H1 (cell line): ENCODE data around the gene MAGI2. TPM values are rescaled to one million over a fixed set of nuclear protein-coding genes. Genes with fewer than 3 reads are reported as not detected.

Source experiments
- CTCF ChIA-PET: fragments of 300-600 bp; sonication (Branson Sonifier 250); formaldehyde crosslinking; loops from one replicate; lab custom pipeline; 2021; ENCODE audit not compliant: partially characterized antibody; lab: Charles Lee
- POLR2A ChIA-PET: fragments of 300-600 bp; sonication (Branson Sonifier 250); formaldehyde crosslinking; loops from one replicate; lab custom pipeline; 2021; ENCODE audit warnings: inconsistent platforms; ENCODE audit not compliant: partially characterized antibody; lab: Charles Lee
- DNase-seq, 2 experiments: peaks; one replicate each; pipeline versions ENCODE4 v3.0.0 to v3.0.0-alpha.2; 2010 to 2022; ENCODE audit warnings: low spot score in 2 of 2, low read depth in 1 of 2, mixed read lengths in 1 of 2
- FAIRE-seq: peaks from 2 replicates; lab custom pipeline; 2011; peaks lifted over from hg19 to GRCh38; lab: Jason Lieb, UNC
- H2AFZ ChIP-seq: 2 replicates; pipeline ENCODE4 v1.8.1; 2012; ENCODE audit warnings: low read length, inconsistent platforms
- H2AK5ac ChIP-seq: 2 replicates; pipeline ENCODE4 v1.6.1; 2013; ENCODE audit warnings: low read depth, low read length
- H2BK120ac ChIP-seq: replicated peaks from 2 replicates; pipeline ENCODE3; 2013; ENCODE audit warnings: low read depth, low read length, inconsistent platforms
- H2BK12ac ChIP-seq: 2 replicates; pipeline ENCODE4 v1.6.1; 2013; ENCODE audit warnings: low read depth, low read length
- H2BK15ac ChIP-seq: 2 replicates; pipeline ENCODE4 v1.6.1; 2013; ENCODE audit warnings: low read length
- H2BK20ac ChIP-seq: 2 replicates; pipeline ENCODE4 v1.6.1; 2013; ENCODE audit warnings: low read length
- H2BK5ac ChIP-seq: 2 replicates; pipeline ENCODE4 v1.6.1; 2013; ENCODE audit warnings: low read depth, low read length
- H3K14ac ChIP-seq: 2 replicates; pipeline ENCODE4 v1.6.1; 2013; ENCODE audit warnings: inconsistent platforms; ENCODE audit not compliant: insufficient read length
- H3K18ac ChIP-seq: 2 replicates; pipeline ENCODE4 v1.6.1; 2013; ENCODE audit warnings: low read length; ENCODE audit errors: extremely low read depth
- H3K23ac ChIP-seq: 2 replicates; pipeline ENCODE4 v1.6.1; 2013; ENCODE audit warnings: inconsistent platforms; ENCODE audit not compliant: insufficient read length
- H3K23me2 ChIP-seq: 2 replicates; pipeline ENCODE4 v1.6.1; 2013; ENCODE audit warnings: low read depth, low read length
- H3K27ac ChIP-seq: 2 replicates; pipeline ENCODE4 v1.6.1; 2011; ENCODE audit warnings: low read depth, low read length, inconsistent platforms
- H3K27me3 ChIP-seq, 4 experiments: replicated peaks in 1 of 4; 1 replicate in 1 of 4; 2 replicates in 3 of 4; pipeline versions ENCODE4 v1.6.1 to v1.8.1; 2011 to 2013; ENCODE audit warnings: low read length in 3 of 4, mild to moderate bottlenecking in 3 of 4, inconsistent platforms in 2 of 4, mixed read lengths in 2 of 4, moderate library complexity in 1 of 4; ENCODE audit not compliant: control insufficient read depth in 3 of 4, insufficient read depth in 3 of 4; ENCODE audit errors: extremely low read depth in 1 of 4
- H3K36me3 ChIP-seq, 4 experiments: 2 replicates each; pipeline versions ENCODE4 v1.6.1 to v1.8.1; 2011 to 2013; ENCODE audit warnings: mild to moderate bottlenecking in 4 of 4, low read length in 3 of 4, moderate library complexity in 2 of 4, control low read depth in 1 of 4, inconsistent platforms in 1 of 4; ENCODE audit not compliant: insufficient read depth in 4 of 4, control insufficient read depth in 2 of 4
- H3K4ac ChIP-seq: replicated peaks from 2 replicates; pipeline ENCODE3; 2013; ENCODE audit warnings: low read length, low read depth, mixed read lengths, inconsistent platforms; ENCODE audit not compliant: insufficient read length
- H3K4me1 ChIP-seq, 4 experiments: replicated peaks in 1 of 4; 1 replicate in 1 of 4; 2 replicates in 3 of 4; pipeline versions ENCODE4 v1.6.1 to v1.8.1; 2011 to 2013; ENCODE audit warnings: low read length in 3 of 4, inconsistent platforms in 2 of 4, mixed read lengths in 1 of 4; ENCODE audit not compliant: insufficient read depth in 4 of 4, control insufficient read depth in 3 of 4
- H3K4me2 ChIP-seq, 2 experiments: 2 replicates each; pipeline versions ENCODE4 v1.6.1 to v1.8.1; 2011 to 2013; ENCODE audit warnings: low read depth in 2 of 2, low read length in 2 of 2, control low read depth in 1 of 2, inconsistent platforms in 1 of 2, mild to moderate bottlenecking in 1 of 2; ENCODE audit not compliant: insufficient read depth in 1 of 2
- H3K4me3 ChIP-seq, 4 experiments: fragments of 200-600, 300-600 bp in 1 of 4; sonication (generic), shearing (Covaris generic), sonication (Bioruptor Twin) in 1 of 4; 2 replicates each; pipeline versions ENCODE4 v1.5.1 to v1.8.1; 2011 to 2016; ENCODE audit warnings: low read length in 4 of 4, low read depth in 3 of 4, control low read depth in 2 of 4, inconsistent platforms in 2 of 4, mild to moderate bottlenecking in 2 of 4, mixed read lengths in 1 of 4, moderate library complexity in 1 of 4; ENCODE audit not compliant: insufficient read depth in 2 of 4; ENCODE audit errors: extremely low read depth in 1 of 4
- H3K56ac ChIP-seq: replicated peaks from 2 replicates; pipeline ENCODE3; 2013; ENCODE audit warnings: low read depth, mild to moderate bottlenecking, mixed read lengths, low read length, inconsistent platforms; ENCODE audit not compliant: insufficient read length
- H3K79me1 ChIP-seq: 2 replicates; pipeline ENCODE4 v1.6.1; 2013; ENCODE audit warnings: low read depth, low read length, control low read depth
- H3K79me2 ChIP-seq, 2 experiments: 2 replicates each; pipeline versions ENCODE4 v1.6.1 to v1.8.1; 2012 to 2013; ENCODE audit warnings: low read length in 2 of 2, mild to moderate bottlenecking in 2 of 2, inconsistent platforms in 1 of 2; ENCODE audit not compliant: insufficient read depth in 2 of 2, control insufficient read depth in 1 of 2
- H3K9ac ChIP-seq, 4 experiments: replicated peaks in 1 of 4; 1 replicate in 1 of 4; 2 replicates in 3 of 4; pipeline versions ENCODE4 v1.6.1 to v1.8.1; 2011 to 2013; ENCODE audit warnings: low read depth in 3 of 4, low read length in 3 of 4, control low read depth in 2 of 4, mild to moderate bottlenecking in 2 of 4, moderate library complexity in 2 of 4, inconsistent platforms in 1 of 4; ENCODE audit errors: extremely low read depth in 1 of 4
- H3K9me3 ChIP-seq, 2 experiments: 2 replicates each; pipeline versions ENCODE4 v1.6.1 to v1.8.1; 2012 to 2013; ENCODE audit warnings: mild to moderate bottlenecking in 2 of 2, moderate library complexity in 2 of 2, control low read depth in 1 of 2, inconsistent platforms in 1 of 2, low read depth in 1 of 2, low read length in 1 of 2, mixed read lengths in 1 of 2; ENCODE audit not compliant: insufficient read depth in 2 of 2
- H4K20me1 ChIP-seq, 2 experiments: replicated peaks in 1 of 2; 2 replicates each; pipeline versions ENCODE3 to v1.8.1; 2011 to 2013; ENCODE audit warnings: inconsistent platforms in 2 of 2, low read length in 2 of 2, mild to moderate bottlenecking in 1 of 2; ENCODE audit not compliant: insufficient read depth in 2 of 2, control insufficient read depth in 1 of 2
- H4K5ac ChIP-seq: 2 replicates; pipeline ENCODE4 v1.6.1; 2013; ENCODE audit warnings: low read length, low read depth, mixed read lengths, inconsistent platforms; ENCODE audit not compliant: insufficient read length
- H4K8ac ChIP-seq: 2 replicates; pipeline ENCODE4 v1.8.0; 2013; ENCODE audit warnings: mild to moderate bottlenecking, moderate library complexity, low read length, inconsistent platforms; ENCODE audit not compliant: insufficient read depth; ENCODE audit errors: extremely low read depth
- H4K91ac ChIP-seq: replicated peaks from 2 replicates; pipeline ENCODE3; 2013; ENCODE audit warnings: low read length, mixed read lengths, inconsistent platforms; ENCODE audit not compliant: insufficient read length
- CHD1 ChIP-seq: IDR thresholded peaks from 2 replicates; pipeline ENCODE4 v1.6.1; 2012; ENCODE audit warnings: low read depth, low read length, improper control_type of control experiment
- HDAC2 ChIP-seq, 2 experiments: fragments of 300-600 bp in 1 of 2; sonication (generic) in 1 of 2; IDR thresholded peaks; 2 replicates each; pipeline ENCODE4 v1.6.1; 2011 to 2012; ENCODE audit warnings: low read depth in 2 of 2, low read length in 2 of 2, mild to moderate bottlenecking in 2 of 2, moderate library complexity in 2 of 2, borderline replicate concordance in 1 of 2, inconsistent platforms in 1 of 2
- JUN ChIP-seq: IDR thresholded peaks from 2 replicates; pipeline ENCODE4 v1.6.1; 2011; ENCODE audit warnings: low read depth, mild to moderate bottlenecking, improper control_type of control experiment, low read length
- KDM1A ChIP-seq: fragments of 200-600, 300-600 bp; sonication (generic); IDR thresholded peaks from 2 replicates; pipeline ENCODE4 v1.7.1; 2016; ENCODE audit warnings: mild to moderate bottlenecking, low read length, borderline replicate concordance
- NRF1 ChIP-seq: IDR thresholded peaks from 2 replicates; pipeline ENCODE4 v1.6.1; 2011; ENCODE audit warnings: mild to moderate bottlenecking, low read depth, low read length, improper control_type of control experiment
- POLR2A ChIP-seq, 2 experiments: IDR thresholded peaks; 1 replicate in 1 of 2; 2 replicates in 1 of 2; pipeline ENCODE4 v1.6.1; 2011; ENCODE audit warnings: low read depth in 2 of 2, low read length in 2 of 2, mild to moderate bottlenecking in 2 of 2; ENCODE audit errors: control extremely low read depth in 1 of 2
- RBBP5 ChIP-seq: IDR thresholded peaks from 2 replicates; pipeline ENCODE4 v1.7.1; 2012; ENCODE audit warnings: low read depth, mild to moderate bottlenecking, inconsistent platforms, low read length, moderate library complexity, borderline replicate concordance
- RXRA ChIP-seq: IDR thresholded peaks from 2 replicates; pipeline ENCODE4 v1.6.1; 2011; ENCODE audit warnings: low read depth, mild to moderate bottlenecking, low read length, moderate library complexity; ENCODE audit not compliant: insufficient read depth
- TAF1 ChIP-seq: IDR thresholded peaks from 2 replicates; pipeline ENCODE4 v1.6.1; 2011; ENCODE audit warnings: mild to moderate bottlenecking, low read depth, low read length
- TBP ChIP-seq: IDR thresholded peaks from 2 replicates; pipeline ENCODE4 v1.6.1; 2011; ENCODE audit warnings: low read depth, low read length, improper control_type of control experiment
- TCF12 ChIP-seq: IDR thresholded peaks from 2 replicates; pipeline ENCODE4 v1.6.1; 2011; ENCODE audit warnings: low read depth, mild to moderate bottlenecking, low read length
- YY1 ChIP-seq: IDR thresholded peaks from 2 replicates; pipeline ENCODE4 v1.6.1; 2011; ENCODE audit warnings: low read depth, mild to moderate bottlenecking, low read length
- WGBS, 2 experiments: shearing (Covaris generic) in 1 of 2; methylation state at CpG; one replicate each; pipeline versions ENCODE4 v1.1.6 to v1.1.7; 2013 to 2015; ENCODE audit warnings: low lambda C conversion rate in 2 of 2, mixed read lengths in 2 of 2, inconsistent platforms in 1 of 2, low coverage in 1 of 2, missing lambda C conversion rate in 1 of 2; ENCODE audit not compliant: insufficient replicate concordance in 2 of 2, insufficient coverage in 1 of 2, insufficient read length in 1 of 2; ENCODE audit errors: extremely low coverage in 1 of 2, missing lambda C conversion rate in 1 of 2; 5-methylcytosine and 5-hydroxymethylcytosine counted together
- polyA plus RNA-seq, 7 experiments: library from polyadenylated mRNA; depleted of rRNA in 3 of 7; stranded (reverse) in 5 of 7; unstranded in 2 of 7; fragments of >200 nt in 5 of 7; fragments of 200-250 nt in 2 of 7; gene quantifications; 1 replicate in 5 of 7; 2 replicates in 1 of 7; 4 replicates in 1 of 7; pipeline versions ENCODE4 v1.2.1 to v1.2.3, GENCODE V29; 2011 to 2013; ENCODE audit warnings: missing spikeins in 2 of 7, mixed read lengths in 2 of 7
- total RNA-seq: library from RNA; stranded (reverse); fragmentation: NEBNext Ultra II Directional; extraction: Animal tissue kit (Norgen Biotek cat#: 25700); gene quantifications from 2 replicates; pipeline ENCODE4 v1.2.1, GENCODE V29; 2021
- TF ChIP-seq, protein P1 (sequence below): IDR thresholded peaks from 2 replicates; pipeline ENCODE4 v1.6.1; 2011; ENCODE audit warnings: low read depth, mild to moderate bottlenecking, low read length; ENCODE audit not compliant: insufficient read depth
- TF ChIP-seq, protein P2 (sequence below): IDR thresholded peaks from 2 replicates; pipeline ENCODE4 v1.6.1; 2012; ENCODE audit warnings: inconsistent platforms

The MAGI2 gene
- total and polyA plus RNA-seq, 2 of the 8 experiments (the other 6 are each of a cell fraction or from before 2014, with no cell fraction given): 6.0 to 27.3 TPM

DNA sequence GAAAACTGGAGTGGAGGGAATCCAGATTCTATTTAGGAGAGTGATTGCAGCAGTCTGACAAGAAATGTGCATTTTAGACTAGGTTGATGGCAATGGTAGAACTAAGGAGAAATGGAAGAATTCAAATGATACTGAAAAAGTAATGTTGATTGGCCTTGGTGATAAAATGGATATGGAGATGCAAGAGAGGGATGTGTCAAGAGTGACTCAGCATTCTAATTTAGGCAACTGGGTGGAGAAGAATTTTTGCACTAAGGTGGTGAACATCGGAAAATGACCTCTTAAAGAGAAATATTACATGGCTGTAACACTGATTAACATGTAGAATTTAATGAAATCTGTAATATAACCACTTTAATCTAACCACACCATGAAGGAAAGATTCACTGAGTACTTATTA lies 848.3 kb downstream of the MAGI2 start:
- H2BK5ac ChIP-seq: no peak overlapping the region
- TF ChIP-seq TBP: no peak
- TF ChIP-seq NRF1: no peak
- no peak for TF ChIP-seq YY1
- TF ChIP-seq, protein P1, sequence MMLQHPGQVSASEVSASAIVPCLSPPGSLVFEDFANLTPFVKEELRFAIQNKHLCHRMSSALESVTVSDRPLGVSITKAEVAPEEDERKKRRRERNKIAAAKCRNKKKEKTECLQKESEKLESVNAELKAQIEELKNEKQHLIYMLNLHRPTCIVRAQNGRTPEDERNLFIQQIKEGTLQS: no peak
- no peak for TF ChIP-seq JUN
- TF ChIP-seq TAF1: no peak
- TF ChIP-seq RXRA: no peak
- no peak for TF ChIP-seq TCF12
- TF ChIP-seq, protein P2, sequence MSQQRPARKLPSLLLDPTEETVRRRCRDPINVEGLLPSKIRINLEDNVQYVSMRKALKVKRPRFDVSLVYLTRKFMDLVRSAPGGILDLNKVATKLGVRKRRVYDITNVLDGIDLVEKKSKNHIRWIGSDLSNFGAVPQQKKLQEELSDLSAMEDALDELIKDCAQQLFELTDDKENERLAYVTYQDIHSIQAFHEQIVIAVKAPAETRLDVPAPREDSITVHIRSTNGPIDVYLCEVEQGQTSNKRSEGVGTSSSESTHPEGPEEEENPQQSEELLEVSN: no peak
- TF ChIP-seq KDM1A: no peak
- no peak for TF ChIP-seq CHD1
- no peak for TF ChIP-seq RBBP5
- no peak for TF ChIP-seq HDAC2 (IDR thresholded peaks at IDR 0.05; ENCODE audit: borderline replicate concordance in 1 of 2, low read depth in 2 of 2, low read length in 2 of 2)
- TF ChIP-seq POLR2A (IDR thresholded peaks at IDR 0.05; ENCODE audit: control extremely low read depth in 1 of 2, low read depth in 2 of 2, low read length in 2 of 2): no peak

More for the DNA sequence above, 848.3 kb downstream of the MAGI2 start:
- H3K9me3 ChIP-seq: no peaks in the 10 kb centered on the region
- DNase-seq (no peak), FAIRE-seq (no peak)
- no peaks in the 10 kb centered on the region for H3K23me2 ChIP-seq
- no peak overlapping the region for H2BK12ac ChIP-seq
- no peaks in the 10 kb centered on the region for H3K27me3 ChIP-seq
- H3K4ac ChIP-seq: no peak overlapping the region
- H3K23ac ChIP-seq: no peak overlapping the region
- no peak overlapping the region for H2AK5ac ChIP-seq
- H3K18ac ChIP-seq: no peak overlapping the region
- H3K4me2 ChIP-seq: no peak overlapping the region
- H2BK20ac ChIP-seq: no peak overlapping the region
- no peak overlapping the region for H2BK15ac ChIP-seq
- ChIA-PET POLR2A (no interaction called here), CTCF (no interaction called here)
- H4K20me1 ChIP-seq: no peaks in the 10 kb centered on the region
- 0 out of 8 replicates have a peak, but pooled peaks cover 0 to 2% (median 0%) of the 10 kb centered on the region in 4 experiments for H3K36me3 ChIP-seq
- H3K4me3 ChIP-seq: no peak overlapping the region
- H3K56ac ChIP-seq: no peak overlapping the region
- H3K14ac ChIP-seq: no peak overlapping the region
- WGBS, 2 experiments: 91% methylated on average over 1 of the region's 1 CpG; no CpG with 5 or more reads in 1 of the 2 experiments
- H2AFZ ChIP-seq: no peak overlapping the region
- no peak overlapping the region for H2BK120ac ChIP-seq
- no peaks in the 10 kb centered on the region for H3K4me1 ChIP-seq
- no peak overlapping the region for H3K27ac ChIP-seq
- H3K9ac ChIP-seq: no peak overlapping the region
- H3K79me2 ChIP-seq: no peaks in the 10 kb centered on the region
- no peaks in the 10 kb centered on the region for H3K79me1 ChIP-seq
- H4K8ac ChIP-seq: no peak overlapping the region
- no peak overlapping the region for H4K91ac ChIP-seq
- no peak overlapping the region for H4K5ac ChIP-seq
